Type B pancreatic cell (in vitro differentiated cells): ENCODE data around the gene ACER2. TPM values are rescaled to one million over a fixed set of nuclear protein-coding genes. Genes with fewer than 3 reads are reported as not detected.
A peak's percentile ranks its signal among the peaks of the same experiment; 100 is the strongest.

Source experiments
- DNase-seq: peaks from one replicate; pipeline ENCODE4 v3.0.0; 2021; ENCODE audit warnings: mixed read lengths; ENCODE audit not compliant: unreplicated experiment; ENCODE audit errors: extremely low spot score
- H3K27ac Mint-ChIP-seq: 2 replicates; pipeline ENCODE4 v1.8.0; 2021; ENCODE audit warnings: mild to moderate bottlenecking, mixed read lengths
- H3K27me3 Mint-ChIP-seq: 2 replicates; pipeline ENCODE4 v1.8.0; 2021; ENCODE audit warnings: mixed read lengths
- H3K36me3 Mint-ChIP-seq: 2 replicates; pipeline ENCODE4 v1.8.0; 2021; ENCODE audit warnings: mixed read lengths
- H3K4me1 Mint-ChIP-seq: one replicate; pipeline ENCODE4 v1.8.0; 2021; ENCODE audit warnings: mixed read lengths; ENCODE audit not compliant: unreplicated experiment
- H3K4me3 Mint-ChIP-seq: 2 replicates; pipeline ENCODE4 v1.8.0; 2021; ENCODE audit warnings: mild to moderate bottlenecking, mixed read lengths
- H3K9me3 Mint-ChIP-seq: 2 replicates; pipeline ENCODE4 v1.8.0; 2021; ENCODE audit warnings: mixed read lengths
- total RNA-seq: library from RNA; stranded (reverse); gene quantifications from 2 replicates; pipeline ENCODE4 v1.2.1, GENCODE V29; 2021; ENCODE audit warnings: low replicate concordance
- TF ChIP-seq, protein P1 (sequence below): fragments of 200-600 bp; sonication (generic); conservative IDR thresholded peaks from 2 replicates; pipeline ENCODE4 v1.5.0; 2021; ENCODE audit warnings: antibody characterized with exemption, mild to moderate bottlenecking

The ACER2 gene
- total RNA-seq, 1 donor from 2014 or later: 9.2 TPM

DNA sequence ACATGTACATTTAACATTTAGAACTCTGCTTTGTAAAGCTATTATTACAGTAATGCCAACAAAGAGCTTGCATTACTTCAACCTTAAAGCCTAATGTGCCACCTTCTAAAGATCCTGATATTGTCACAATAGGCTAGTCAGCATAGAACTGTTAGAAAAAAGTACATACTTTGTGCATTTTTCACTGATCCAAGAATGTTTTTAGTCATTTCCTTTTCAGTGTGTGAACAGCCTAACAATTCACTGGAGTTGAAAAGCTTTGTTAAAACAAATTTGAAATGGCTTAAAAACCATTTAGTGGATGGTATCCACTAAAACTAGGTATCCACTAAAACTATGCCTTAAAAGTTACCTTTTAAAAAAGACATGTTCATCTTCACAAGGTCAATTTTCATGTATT lies 33.3 kb upstream of the ACER2 start:
- Mint-ChIP-seq H3K36me3 (peaks cover 50% of the 10 kb centered on the region), H3K4me3 (no peak overlapping the region), H3K27me3 (no peaks in the 10 kb centered on the region), H3K4me1 (peaks cover 17% of the 10 kb centered on the region), H3K27ac (peak overlapping the region; percentile 68), H3K9me3 (no peaks in the 10 kb centered on the region)
- TF ChIP-seq, protein P1, sequence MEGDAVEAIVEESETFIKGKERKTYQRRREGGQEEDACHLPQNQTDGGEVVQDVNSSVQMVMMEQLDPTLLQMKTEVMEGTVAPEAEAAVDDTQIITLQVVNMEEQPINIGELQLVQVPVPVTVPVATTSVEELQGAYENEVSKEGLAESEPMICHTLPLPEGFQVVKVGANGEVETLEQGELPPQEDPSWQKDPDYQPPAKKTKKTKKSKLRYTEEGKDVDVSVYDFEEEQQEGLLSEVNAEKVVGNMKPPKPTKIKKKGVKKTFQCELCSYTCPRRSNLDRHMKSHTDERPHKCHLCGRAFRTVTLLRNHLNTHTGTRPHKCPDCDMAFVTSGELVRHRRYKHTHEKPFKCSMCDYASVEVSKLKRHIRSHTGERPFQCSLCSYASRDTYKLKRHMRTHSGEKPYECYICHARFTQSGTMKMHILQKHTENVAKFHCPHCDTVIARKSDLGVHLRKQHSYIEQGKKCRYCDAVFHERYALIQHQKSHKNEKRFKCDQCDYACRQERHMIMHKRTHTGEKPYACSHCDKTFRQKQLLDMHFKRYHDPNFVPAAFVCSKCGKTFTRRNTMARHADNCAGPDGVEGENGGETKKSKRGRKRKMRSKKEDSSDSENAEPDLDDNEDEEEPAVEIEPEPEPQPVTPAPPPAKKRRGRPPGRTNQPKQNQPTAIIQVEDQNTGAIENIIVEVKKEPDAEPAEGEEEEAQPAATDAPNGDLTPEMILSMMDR: no peak
- DNase-seq: no peak

DNA sequence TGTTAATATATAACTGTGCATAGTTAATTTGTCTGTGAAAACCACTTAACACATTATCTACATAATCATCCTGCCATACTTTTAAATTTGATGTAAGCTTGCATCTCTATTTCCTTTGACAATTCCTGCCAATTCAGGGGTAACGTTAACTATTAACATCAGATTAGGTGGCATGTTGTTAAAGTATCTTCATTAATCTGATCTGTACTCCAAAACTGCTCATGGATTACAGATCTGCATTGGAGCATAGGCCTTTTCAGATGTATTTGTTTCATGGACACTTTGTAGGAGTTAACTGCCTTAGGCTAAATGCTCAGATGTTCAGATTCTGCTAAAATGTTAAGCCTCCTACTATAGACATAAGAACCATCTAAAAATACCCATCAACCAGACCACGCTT lies 31.9 kb upstream of the ACER2 start:
- DNase-seq: no peak
- TF ChIP-seq, protein P1: no peak
- H3K4me1 Mint-ChIP-seq: peaks cover 23% of the 10 kb centered on the region
- peak overlapping the region; percentile 100 for H3K4me3 Mint-ChIP-seq
- H3K36me3 Mint-ChIP-seq: peaks cover 47% of the 10 kb centered on the region
- peak overlapping the region; percentile 67 for H3K27ac Mint-ChIP-seq
- H3K9me3 Mint-ChIP-seq: no peaks in the 10 kb centered on the region
- H3K27me3 Mint-ChIP-seq: no peaks in the 10 kb centered on the region

DNA sequence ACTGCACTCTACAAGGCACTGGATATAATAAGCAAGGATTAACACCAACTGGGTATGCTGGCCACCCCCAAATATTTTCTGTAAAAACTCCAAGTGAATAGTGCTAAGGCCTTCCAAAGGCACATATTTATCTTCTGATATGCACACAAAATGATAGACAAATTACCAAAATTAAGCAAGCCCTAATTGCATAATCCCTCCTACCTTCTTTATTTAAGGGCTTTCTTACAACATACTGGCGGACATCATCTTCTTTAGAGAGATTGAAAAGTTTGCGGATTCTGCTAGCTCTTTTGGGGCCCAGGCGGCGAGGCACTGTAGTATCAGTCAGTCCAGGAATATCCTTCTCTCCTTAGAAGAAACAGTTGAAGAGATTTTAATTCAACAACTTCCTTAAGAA lies 30.6 kb upstream of the ACER2 start:
- H3K4me3 Mint-ChIP-seq: peak overlapping the region; percentile 100
- H3K9me3 Mint-ChIP-seq: no peaks in the 10 kb centered on the region
- peaks cover 45% of the 10 kb centered on the region for H3K36me3 Mint-ChIP-seq
- no peaks in the 10 kb centered on the region for H3K27me3 Mint-ChIP-seq
- TF ChIP-seq, protein P1: no peak
- H3K27ac Mint-ChIP-seq: peak overlapping the region; percentile 99
- peaks cover 23% of the 10 kb centered on the region for H3K4me1 Mint-ChIP-seq
- no peak for DNase-seq

DNA sequence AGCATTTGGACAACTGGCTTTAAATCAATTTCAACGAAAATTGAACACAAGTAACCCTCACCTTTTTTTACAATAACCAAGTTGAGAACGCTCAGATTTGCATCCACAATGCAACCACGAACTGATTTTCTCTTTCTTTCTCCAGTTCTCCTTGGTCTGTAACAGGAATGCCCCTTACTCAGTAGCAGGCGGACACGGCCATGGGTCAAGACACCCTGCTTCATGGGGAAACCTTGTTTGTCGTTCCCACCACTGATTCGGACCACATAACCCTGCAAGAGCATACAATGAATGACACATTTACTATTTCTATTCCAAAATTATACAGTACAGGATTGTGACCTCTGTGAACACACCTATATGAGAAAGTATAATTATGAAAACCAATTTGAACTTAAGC lies 30.2 kb upstream of the ACER2 start:
- Mint-ChIP-seq H3K4me1 (peaks cover 23% of the 10 kb centered on the region), H3K27me3 (no peaks in the 10 kb centered on the region), H3K9me3 (no peaks in the 10 kb centered on the region), H3K4me3 (peak overlapping the region; percentile 100), H3K27ac (peak overlapping the region; percentile 99), H3K36me3 (peaks cover 43% of the 10 kb centered on the region)
- no peak for DNase-seq
- TF ChIP-seq, protein P1: no peak

DNA sequence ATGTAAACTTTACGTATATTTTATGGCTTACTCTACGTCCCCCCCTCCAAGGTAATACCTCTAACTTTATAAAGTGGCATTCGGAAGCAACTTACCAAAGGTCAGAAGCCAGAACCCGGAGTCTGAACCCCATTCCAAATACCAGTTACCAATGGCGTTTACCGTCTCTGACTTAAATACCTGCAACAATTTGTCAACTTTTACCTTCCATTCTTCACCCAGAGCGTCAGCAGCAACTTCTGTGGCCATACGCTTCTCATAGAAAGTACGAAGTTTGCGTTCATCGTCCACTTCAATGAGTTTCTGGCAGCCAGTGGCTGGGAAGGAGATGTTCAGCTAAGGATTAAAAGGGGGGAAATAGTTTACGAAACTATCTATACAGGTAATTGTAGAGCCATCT lies 29.5 kb upstream of the ACER2 start:
- Mint-ChIP-seq H3K27ac (peak overlapping the region; percentile 99), H3K36me3 (peaks cover 43% of the 10 kb centered on the region), H3K27me3 (no peaks in the 10 kb centered on the region), H3K4me3 (peak overlapping the region; percentile 100), H3K4me1 (peaks cover 23% of the 10 kb centered on the region), H3K9me3 (no peaks in the 10 kb centered on the region)
- TF ChIP-seq, protein P1: no peak
- DNase-seq: no peak

DNA sequence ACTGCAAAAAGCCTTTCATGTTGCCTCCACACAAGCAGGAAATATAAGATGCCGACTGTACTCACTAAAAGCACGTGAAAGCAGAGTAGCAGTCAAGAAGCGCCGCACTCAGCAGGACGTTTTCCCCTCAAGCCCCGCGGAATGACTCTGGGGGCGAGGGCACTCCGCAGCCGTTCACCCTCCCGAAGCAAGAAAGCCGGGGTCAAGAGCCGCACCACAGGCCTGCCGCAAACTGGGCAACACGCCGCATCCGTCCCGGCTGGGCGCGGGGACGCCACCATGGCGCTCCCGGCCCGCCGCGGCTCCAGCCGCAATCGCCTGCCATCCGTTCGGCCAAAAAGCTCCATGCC lies 29.1 kb upstream of the ACER2 start:
- H3K27ac Mint-ChIP-seq: peak overlapping the region; percentile 99
- no peak for DNase-seq
- H3K4me3 Mint-ChIP-seq: peak overlapping the region; percentile 100
- no peaks in the 10 kb centered on the region for H3K27me3 Mint-ChIP-seq
- H3K36me3 Mint-ChIP-seq: peaks cover 43% of the 10 kb centered on the region
- H3K9me3 Mint-ChIP-seq: no peaks in the 10 kb centered on the region
- TF ChIP-seq, protein P1: no peak
- H3K4me1 Mint-ChIP-seq: peaks cover 23% of the 10 kb centered on the region
